Spleen (tissue), 11 donors: ENCODE results near the gene PHEX. TPM values are rescaled to one million over a fixed set of nuclear protein-coding genes. Genes with fewer than 3 reads are reported as not detected.

Experiments
- DNase-seq: peaks from one replicate; pipeline ENCODE4 v3.0.0-alpha.2; 2020
- H3K27ac ChIP-seq, 8 donors: fragments of 200-600 bp; sonication (generic) in 7 of 8; 1 replicate in 4 of 8; 2 replicates in 4 of 8; pipeline versions ENCODE4 v1.5.0 to v1.8.0; 2016 to 2021; ENCODE audit warnings: inconsistent platforms in 4 of 8, mild to moderate bottlenecking in 4 of 8, moderate library complexity in 1 of 8
- H3K27me3 ChIP-seq, 7 donors: fragments of 200-600 bp; sonication (generic) in 6 of 7; replicated peaks in 1 of 7; 1 replicate in 4 of 7; 2 replicates in 3 of 7; pipeline versions ENCODE4 v1.5.0 to v1.8.0; 2016 to 2021; ENCODE audit warnings: inconsistent platforms in 3 of 7, mild to moderate bottlenecking in 1 of 7
- H3K36me3 ChIP-seq, 6 donors: fragments of 200-600 bp; sonication (generic) in 5 of 6; 1 replicate in 4 of 6; 2 replicates in 2 of 6; pipeline versions ENCODE4 v1.5.0 to v1.8.0; 2016 to 2021; ENCODE audit warnings: inconsistent platforms in 2 of 6
- H3K4me1 ChIP-seq, 6 donors: fragments of 200-600 bp; sonication (generic) in 5 of 6; 1 replicate in 3 of 6; 2 replicates in 3 of 6; pipeline versions ENCODE4 v1.5.0 to v1.8.0; 2016 to 2021; ENCODE audit warnings: inconsistent platforms in 3 of 6
- H3K4me3 ChIP-seq, 8 donors: fragments of 200-600 bp; sonication (generic) in 7 of 8; 1 replicate in 4 of 8; 2 replicates in 4 of 8; pipeline versions ENCODE4 v1.5.0 to v1.8.0; 2016 to 2021; ENCODE audit warnings: inconsistent platforms in 4 of 8, mild to moderate bottlenecking in 4 of 8, moderate library complexity in 2 of 8
- H3K9me3 ChIP-seq, 8 donors: fragments of 200-600 bp; sonication (generic) in 7 of 8; 1 replicate in 4 of 8; 2 replicates in 4 of 8; pipeline versions ENCODE4 v1.5.0 to v1.8.0; 2016 to 2021; ENCODE audit warnings: inconsistent platforms in 4 of 8
- CTCF ChIP-seq, 11 experiments: fragments of 200-600 bp in 7 of 11; fragments of 450-650 bp in 4 of 11; sonication (generic) in 4 of 11; IDR thresholded peaks in 8 of 11; conservative IDR thresholded peaks in 3 of 11; 1 replicate in 7 of 11; 2 replicates in 4 of 11; pipeline versions ENCODE4 v1.4.0 to v1.8.0; 2016 to 2021; ENCODE audit warnings: antibody characterized with exemption in 11 of 11, inconsistent platforms in 4 of 11, mild to moderate bottlenecking in 1 of 11
- POLR2A ChIP-seq, 3 donors: fragments of 450-650 bp; IDR thresholded peaks; one replicate each; pipeline ENCODE4 v1.5.1; 2017; ENCODE audit warnings: antibody characterized with exemption in 3 of 3, mild to moderate bottlenecking in 1 of 3
- POLR2AphosphoS5 ChIP-seq, 3 donors: sonication (generic); formaldehyde crosslinking; IDR thresholded peaks; one replicate each; pipeline ENCODE4 v1.5.1; 2017; ENCODE audit warnings: antibody characterized with exemption in 3 of 3
- WGBS, 5 donors: extraction: QIAGEN DNeasy Blood & Tissue Kit in 3 of 5; methylation state at CpG; one replicate each; pipeline versions ENCODE4 v1.1.5 to v1.1.7; 2013 to 2018; 5-methylcytosine and 5-hydroxymethylcytosine counted together
- intact Hi-C: fragments of 100-400 bp; cut with DNase I; formaldehyde crosslinking; loops from one replicate; pipeline ENCODE4 v1.15.0; 2023; ENCODE audit warnings: low total_unique reads
- polyA plus RNA-seq, 3 donors: library from polyadenylated mRNA; stranded (reverse); fragments of 200-250 nt; gene quantifications; one replicate each; pipeline ENCODE4 v1.2.1, GENCODE V29; 2013
- total RNA-seq, 7 donors: library from RNA; depleted of rRNA in 3 of 7; stranded (reverse); fragments of >200 nt in 3 of 7; fragmentation: NEBNext Ultra II Directional in 4 of 7; extraction: Animal tissue kit (Norgen Biotek cat#: 25700) in 4 of 7; gene quantifications; one replicate each; pipeline versions ENCODE4 v1.1.0 to v1.2.1, GENCODE V29; 2016 to 2021
- donor health status: healthy with polysubstance abuse.
- donor health status: DM: no; HTN: no; CAD: no; lungs with moderate emphysema.
- donor health status: DM: no; HTN: no; CAD: no.
- donor health status: Bipolar disorder and iron deficiency.
- donor health status: healthy.
- donor health status: DM: no; HTN: no; CAD: no.
- donor health status: DM: yes; HTN: yes; CAD: no.

Gene PHEX
- total and polyA plus RNA-seq, 10 donors, result 0.13 to 1.5 (median 0.54) TPM

GRCh38 chrX:22032506-22032905 is 381 bp downstream of the PHEX start:
- H3K4me3 ChIP-seq, result no peak overlapping the region
- DNase-seq, result no peak

GRCh38 chrX:22033818-22034217 is 1.7 kb downstream of the PHEX start:
- 65 to 97% (median 78%) methylated on average over 5 of the region's 5 CpGs for WGBS, 5 donors
- Histone ChIP-seq H3K4me1 (peaks cover 0 to 7% (median 0%) of the 10 kb centered on the region in 6 donors), H3K9me3 (no peaks in the 10 kb centered on the region), H3K36me3 (no peaks in the 10 kb centered on the region), H3K27ac (no peak overlapping the region), H3K27me3 (no peaks in the 10 kb centered on the region), H3K4me3 (no peak overlapping the region)
- no peak for TF ChIP-seq POLR2A (IDR thresholded peaks at IDR 0.05)
- no peak for TF ChIP-seq CTCF (IDR thresholded peaks at IDR 0.05 in 8 of 11, conservative IDR thresholded peaks at IDR 0.05 in 3 of 11)
- no peak for TF ChIP-seq POLR2AphosphoS5 (IDR thresholded peaks at IDR 0.05)
- DNase-seq, result no peak
- intact Hi-C loops, result no loop called here

More at GRCh38 chrX:22032506-22032905, 381 bp downstream of the PHEX start:
- TF ChIP-seq CTCF (IDR thresholded peaks at IDR 0.05 in 8 of 11, conservative IDR thresholded peaks at IDR 0.05 in 3 of 11) (no peak), POLR2AphosphoS5 (IDR thresholded peaks at IDR 0.05) (no peak), POLR2A (IDR thresholded peaks at IDR 0.05) (no peak)
- no peak overlapping the region for H3K27ac ChIP-seq
- no peaks in the 10 kb centered on the region for H3K27me3 ChIP-seq
- 75 to 85% (median 82%) methylated on average over 6 of the region's 6 CpGs for whole genome bisulfite sequencing, 5 donors
- H3K36me3 ChIP-seq, result no peaks in the 10 kb centered on the region
- no peaks in the 10 kb centered on the region for H3K9me3 ChIP-seq
- intact Hi-C loops, result no loop called here
- H3K4me1 ChIP-seq, result peaks cover 0 to 7% (median 0%) of the 10 kb centered on the region in 6 donors

- H3K27ac ChIP-seq, result no peak overlapping the region
- no peaks in the 10 kb centered on the region for H3K9me3 ChIP-seq
- 56 to 93% (median 72%) methylated on average over 1 of the region's 1 CpG for WGBS, 5 donors
- no peak for DNase-seq
- intact Hi-C loops, result no loop called here
- peaks cover 0 to 7% (median 0%) of the 10 kb centered on the region in 6 donors for H3K4me1 ChIP-seq
- H3K4me3 ChIP-seq, result no peak overlapping the region
- TF ChIP-seq POLR2AphosphoS5 (IDR thresholded peaks at IDR 0.05) (no peak), POLR2A (IDR thresholded peaks at IDR 0.05) (no peak), CTCF (IDR thresholded peaks at IDR 0.05 in 8 of 11, conservative IDR thresholded peaks at IDR 0.05 in 3 of 11) (no peak)
- H3K27me3 ChIP-seq, result no peaks in the 10 kb centered on the region
- H3K36me3 ChIP-seq, result no peaks in the 10 kb centered on the region
Measured at GRCh38 chrX:22035236-22035635, 3.1 kb downstream of the PHEX start.

GRCh38 chrX:22037225-22037624 is 5.1 kb downstream of the PHEX start:
- TF ChIP-seq POLR2AphosphoS5 (IDR thresholded peaks at IDR 0.05) (no peak), CTCF (IDR thresholded peaks at IDR 0.05 in 8 of 11, conservative IDR thresholded peaks at IDR 0.05 in 3 of 11) (no peak), POLR2A (IDR thresholded peaks at IDR 0.05) (no peak)

More at GRCh38 chrX:22037225-22037624, 5.1 kb downstream of the PHEX start:
- H3K27me3 ChIP-seq, result no peaks in the 10 kb centered on the region
- no peaks in the 10 kb centered on the region for H3K9me3 ChIP-seq
- WGBS, 5 donors, result 73 to 97% (median 83%) methylated on average over 2 of the region's 2 CpGs
- no peak overlapping the region for H3K4me3 ChIP-seq
- no peaks in the 10 kb centered on the region for H3K36me3 ChIP-seq
- no peak for DNase-seq
- intact Hi-C loops, result no loop called here
- H3K4me1 ChIP-seq, result peaks cover 0 to 2% (median 0%) of the 10 kb centered on the region in 6 donors
- no peak overlapping the region for H3K27ac ChIP-seq
